SK-N-SH treated with all-trans-retinoic acid at 6 μM for 48 hours (cell line): ENCODE data around the gene XPOT.

Source experiments
- ARNTL ChIP-seq: fragments of 450-650 bp; formaldehyde crosslinking; IDR thresholded peaks from 2 replicates; pipeline ENCODE4 v1.5.0; 2020; ENCODE audit warnings: low read depth, mild to moderate bottlenecking, moderate library complexity, borderline replicate concordance
- BACH2 ChIP-seq: fragments of 250-450 bp; sonication (Bioruptor Pico); IDR thresholded peaks from 2 replicates; pipeline ENCODE4 v1.9.0; 2021; ENCODE audit warnings: mild to moderate bottlenecking, borderline replicate concordance
- CSRNP3 ChIP-seq: fragments of 250-450 bp; sonication (Bioruptor Pico); IDR thresholded peaks from 2 replicates; pipeline ENCODE4 v1.5.1; 2021; ENCODE audit warnings: mild to moderate bottlenecking, moderate library complexity
- ZNF70 ChIP-seq: fragments of 450-650 bp; formaldehyde crosslinking; IDR thresholded peaks from 2 replicates; pipeline ENCODE4 v1.5.0; 2020; ENCODE audit warnings: mild to moderate bottlenecking, moderate library complexity
- TF ChIP-seq, protein P1 (sequence below): fragments of 250-450 bp; sonication (Bioruptor Pico); IDR thresholded peaks from 2 replicates; pipeline ENCODE4 v1.8.0; 2021; ENCODE audit warnings: low read depth, mild to moderate bottlenecking, moderate library complexity, borderline replicate concordance
- TF ChIP-seq, protein P2 (sequence below): fragments of 250-450 bp; sonication (Bioruptor Pico); IDR thresholded peaks from 2 replicates; pipeline ENCODE4 v1.8.0; 2020; ENCODE audit warnings: mild to moderate bottlenecking, moderate library complexity, borderline replicate concordance

DNA sequence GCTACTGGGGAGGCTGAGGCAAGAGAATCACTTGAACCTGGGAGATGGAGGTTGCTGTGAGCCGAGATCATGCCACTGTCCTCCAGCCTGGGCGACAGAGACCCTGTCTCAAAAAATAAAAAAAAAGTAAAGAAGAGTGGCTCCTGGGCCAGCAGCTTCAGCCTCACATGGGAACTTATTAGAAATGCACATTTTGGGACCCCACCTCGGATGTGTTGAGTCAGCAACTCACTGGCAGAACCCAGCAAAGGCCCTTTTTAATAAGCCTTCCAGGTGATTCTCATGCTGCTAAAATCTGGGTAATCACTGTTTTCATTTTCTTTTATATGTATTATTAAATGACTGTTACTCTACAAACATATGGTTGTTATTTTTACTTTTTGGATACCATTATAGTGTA is 89.3 kb downstream of the XPOT start:
- no peak for TF ChIP-seq BACH2 (CRISPR knock-in tag)
- no peak for TF ChIP-seq ARNTL
- TF ChIP-seq CSRNP3 (CRISPR knock-in tag): no peak
- TF ChIP-seq, protein P1, sequence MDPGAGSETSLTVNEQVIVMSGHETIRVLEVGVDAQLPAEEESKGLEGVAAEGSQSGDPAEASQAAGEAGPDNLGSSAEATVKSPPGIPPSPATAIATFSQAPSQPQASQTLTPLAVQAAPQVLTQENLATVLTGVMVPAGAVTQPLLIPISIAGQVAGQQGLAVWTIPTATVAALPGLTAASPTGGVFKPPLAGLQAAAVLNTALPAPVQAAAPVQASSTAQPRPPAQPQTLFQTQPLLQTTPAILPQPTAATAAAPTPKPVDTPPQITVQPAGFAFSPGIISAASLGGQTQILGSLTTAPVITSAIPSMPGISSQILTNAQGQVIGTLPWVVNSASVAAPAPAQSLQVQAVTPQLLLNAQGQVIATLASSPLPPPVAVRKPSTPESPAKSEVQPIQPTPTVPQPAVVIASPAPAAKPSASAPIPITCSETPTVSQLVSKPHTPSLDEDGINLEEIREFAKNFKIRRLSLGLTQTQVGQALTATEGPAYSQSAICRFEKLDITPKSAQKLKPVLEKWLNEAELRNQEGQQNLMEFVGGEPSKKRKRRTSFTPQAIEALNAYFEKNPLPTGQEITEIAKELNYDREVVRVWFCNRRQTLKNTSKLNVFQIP (CRISPR knock-in tag): no peak
- TF ChIP-seq ZNF70 (CRISPR knock-in tag): no peak
- TF ChIP-seq, protein P2, sequence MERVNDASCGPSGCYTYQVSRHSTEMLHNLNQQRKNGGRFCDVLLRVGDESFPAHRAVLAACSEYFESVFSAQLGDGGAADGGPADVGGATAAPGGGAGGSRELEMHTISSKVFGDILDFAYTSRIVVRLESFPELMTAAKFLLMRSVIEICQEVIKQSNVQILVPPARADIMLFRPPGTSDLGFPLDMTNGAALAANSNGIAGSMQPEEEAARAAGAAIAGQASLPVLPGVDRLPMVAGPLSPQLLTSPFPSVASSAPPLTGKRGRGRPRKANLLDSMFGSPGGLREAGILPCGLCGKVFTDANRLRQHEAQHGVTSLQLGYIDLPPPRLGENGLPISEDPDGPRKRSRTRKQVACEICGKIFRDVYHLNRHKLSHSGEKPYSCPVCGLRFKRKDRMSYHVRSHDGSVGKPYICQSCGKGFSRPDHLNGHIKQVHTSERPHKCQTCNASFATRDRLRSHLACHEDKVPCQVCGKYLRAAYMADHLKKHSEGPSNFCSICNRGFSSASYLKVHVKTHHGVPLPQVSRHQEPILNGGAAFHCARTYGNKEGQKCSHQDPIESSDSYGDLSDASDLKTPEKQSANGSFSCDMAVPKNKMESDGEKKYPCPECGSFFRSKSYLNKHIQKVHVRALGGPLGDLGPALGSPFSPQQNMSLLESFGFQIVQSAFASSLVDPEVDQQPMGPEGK: no peak
